ENCODE data around the gene C8G. TPM values are rescaled to one million over a fixed set of nuclear protein-coding genes. Genes with fewer than 3 reads are reported as not detected.

The C8G gene
- total RNA-seq, 1 donor from 2014 or later, result 1.1 TPM

GRCh38 chr9:136934277-136934676 is 10.8 kb upstream of the C8G start:
- Histone ChIP-seq H3K4me1 (no peaks in the 10 kb centered on the region), H3K36me3 (no peaks in the 10 kb centered on the region), H3K27me3 (no peaks in the 10 kb centered on the region), H3K4me3 (no peak overlapping the region), H3K9me3 (no peaks in the 10 kb centered on the region), H3K27ac (no peak overlapping the region)
- TF ChIP-seq CTCF (IDR thresholded peaks at IDR 0.05), result no peak
- intact Hi-C loops (cut with DNase I), result no loop called here
- DNase-seq (no peak), ATAC-seq (no peak)

- Histone ChIP-seq H3K27me3 (no peaks in the 10 kb centered on the region), H3K4me1 (no peaks in the 10 kb centered on the region), H3K4me3 (no peak overlapping the region), H3K9me3 (no peaks in the 10 kb centered on the region), H3K36me3 (peaks cover 14% of the 10 kb centered on the region), H3K27ac (no peak overlapping the region)
- TF ChIP-seq CTCF (IDR thresholded peaks at IDR 0.05), result no peak
- no peak for ATAC-seq
- intact Hi-C loops (cut with DNase I), result no loop called here
- DNase-seq, result no peak
Observed at GRCh38 chr9:136935651-136936050, 9.4 kb upstream of the C8G start.

GRCh38 chr9:136936645-136937170 is 8.3 kb upstream of the C8G start:
- no peak for TF ChIP-seq CTCF (IDR thresholded peaks at IDR 0.05)
- no peak overlapping the region for H3K4me3 ChIP-seq
- H3K36me3 ChIP-seq, result peaks cover 24% of the 10 kb centered on the region
- H3K27me3 ChIP-seq, result no peaks in the 10 kb centered on the region
- ATAC-seq (no peak), DNase-seq (no peak)
- H3K4me1 ChIP-seq, result no peaks in the 10 kb centered on the region
- no peak overlapping the region for H3K27ac ChIP-seq
- intact Hi-C loops (cut with DNase I), result no loop called here
- no peaks in the 10 kb centered on the region for H3K9me3 ChIP-seq

GRCh38 chr9:136937186-136938001 is 7.6 kb upstream of the C8G start:
- intact Hi-C loops (cut with DNase I), result no loop called here
- Histone ChIP-seq H3K9me3 (no peaks in the 10 kb centered on the region), H3K4me1 (no peaks in the 10 kb centered on the region), H3K27ac (no peak overlapping the region), H3K27me3 (no peaks in the 10 kb centered on the region), H3K36me3 (peaks cover 31% of the 10 kb centered on the region), H3K4me3 (no peak overlapping the region)
- TF ChIP-seq CTCF (IDR thresholded peaks at IDR 0.05), result no peak
- DNase-seq, result peak; percentile 48
- no peak for ATAC-seq

- intact Hi-C loops (cut with DNase I), result no loop called here
- no peak for ATAC-seq
- peak; percentile 54 for DNase-seq
- no peaks in the 10 kb centered on the region for H3K27me3 ChIP-seq
- no peak for TF ChIP-seq CTCF (IDR thresholded peaks at IDR 0.05)
- H3K4me1 ChIP-seq, result peaks cover 7% of the 10 kb centered on the region
- no peak overlapping the region for H3K4me3 ChIP-seq
- H3K9me3 ChIP-seq, result no peaks in the 10 kb centered on the region
- no peak overlapping the region for H3K27ac ChIP-seq
- peaks cover 38% of the 10 kb centered on the region for H3K36me3 ChIP-seq
Observed at GRCh38 chr9:136939431-136939995, 5.5 kb upstream of the C8G start.
